Lower lobe of right lung (tissue), 2 donors: Measurements from ENCODE around the gene ADGRG1. TPM values are rescaled to one million over a fixed set of nuclear protein-coding genes. Genes with fewer than 3 reads are reported as not detected.

Source experiments
- ATAC-seq, 2 donors: fragments of 200-7000 bp; cut with Tn5 transposase; one replicate each; pipeline ENCODE4 v1.9.1; 2020 to 2022; ENCODE audit warnings: mild to moderate bottlenecking in 2 of 2, moderate library complexity in 2 of 2
- DNase-seq: peaks from one replicate; pipeline ENCODE4 v3.0.0-alpha.2; 2020
- H3K27ac ChIP-seq: fragments of 200-600 bp; one replicate; pipeline ENCODE4 v1.8.0; 2022
- H3K27me3 ChIP-seq: fragments of 200-600 bp; one replicate; pipeline ENCODE4 v1.8.0; 2022; ENCODE audit warnings: low read depth
- H3K36me3 ChIP-seq: fragments of 200-600 bp; one replicate; pipeline ENCODE4 v1.8.0; 2022; ENCODE audit warnings: mild to moderate bottlenecking
- H3K4me1 ChIP-seq: fragments of 200-600 bp; one replicate; pipeline ENCODE4 v1.8.0; 2022
- H3K4me3 ChIP-seq: fragments of 200-600 bp; one replicate; pipeline ENCODE4 v1.8.0; 2022; ENCODE audit warnings: mild to moderate bottlenecking
- H3K9me3 ChIP-seq: fragments of 200-600 bp; one replicate; pipeline ENCODE4 v1.8.0; 2022
- intact Hi-C: fragments of 100-400 bp; cut with DNase I; formaldehyde crosslinking; loops from one replicate; pipeline ENCODE4 v1.11.0; 2022
- total RNA-seq: library from RNA; stranded (reverse); fragmentation: NEBNext Ultra II Directional; extraction: Animal tissue kit (Norgen Biotek cat#: 25700); gene quantifications from one replicate; pipeline ENCODE4 v1.2.1, GENCODE V29; 2021
- TF ChIP-seq, protein P1 (sequence below): fragments of 200-600 bp; IDR thresholded peaks from one replicate; pipeline ENCODE4 v1.8.0; 2022; ENCODE audit warnings: antibody characterized with exemption, mild to moderate bottlenecking
- donor health status: DM: no; HTN: yes; CAD: no; lungs with severe emphysema.

Gene ADGRG1
- total RNA-seq, 1 donor from 2014 or later = 37.9 TPM

DNA sequence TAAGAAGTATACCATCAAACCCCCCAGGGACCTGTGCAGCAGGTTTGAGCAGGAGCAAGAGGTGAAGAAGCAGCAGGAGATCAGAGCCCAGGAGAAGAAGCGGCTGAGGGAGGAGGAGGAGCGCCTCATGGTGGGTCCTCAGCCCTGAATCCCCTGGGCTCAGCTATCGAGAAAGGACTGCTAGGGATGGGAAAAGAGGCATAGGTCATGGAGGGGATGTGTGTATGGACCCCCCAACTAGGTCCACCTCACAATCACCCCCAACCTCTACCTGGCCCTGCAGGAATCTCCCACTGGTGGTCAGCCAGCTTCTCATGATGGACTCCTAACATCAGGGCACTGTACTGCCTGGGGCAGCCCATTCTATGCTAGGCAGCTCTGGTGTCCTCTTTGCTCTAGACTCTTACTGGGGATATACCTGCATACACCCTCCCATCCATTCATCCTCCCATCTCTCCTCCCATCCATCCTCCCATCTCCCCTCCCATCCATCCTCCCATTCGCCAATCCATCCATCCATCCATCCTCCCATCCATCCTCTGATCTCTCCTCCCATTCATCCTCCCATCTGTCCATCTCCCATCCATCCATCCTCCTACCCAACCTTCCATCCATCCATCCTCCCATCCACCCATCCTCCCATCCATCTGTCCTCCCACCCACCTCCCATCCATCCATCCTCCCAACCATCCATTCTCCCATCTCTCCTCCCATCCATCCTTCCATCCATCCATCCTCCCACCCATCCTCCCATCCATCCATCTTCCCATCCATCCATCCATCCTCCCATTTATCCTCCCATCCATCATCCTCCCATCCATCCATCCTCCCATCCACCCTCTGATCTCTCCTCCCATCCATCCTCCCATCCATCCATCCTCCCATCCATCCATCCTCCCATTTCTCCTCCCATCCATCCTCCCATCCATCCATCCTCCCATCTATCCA, 76.7 kb downstream of the ADGRG1 start:
- intact Hi-C loops = no loop called here
- Histone ChIP-seq H3K36me3 (no peaks in the 10 kb centered on the region), H3K4me1 (no peaks in the 10 kb centered on the region), H3K9me3 (no peaks in the 10 kb centered on the region), H3K4me3 (no peak overlapping the region), H3K27me3 (no peaks in the 10 kb centered on the region), H3K27ac (no peak overlapping the region)
- ATAC-seq = no peak
- DNase-seq = no peak
- TF ChIP-seq, protein P1, sequence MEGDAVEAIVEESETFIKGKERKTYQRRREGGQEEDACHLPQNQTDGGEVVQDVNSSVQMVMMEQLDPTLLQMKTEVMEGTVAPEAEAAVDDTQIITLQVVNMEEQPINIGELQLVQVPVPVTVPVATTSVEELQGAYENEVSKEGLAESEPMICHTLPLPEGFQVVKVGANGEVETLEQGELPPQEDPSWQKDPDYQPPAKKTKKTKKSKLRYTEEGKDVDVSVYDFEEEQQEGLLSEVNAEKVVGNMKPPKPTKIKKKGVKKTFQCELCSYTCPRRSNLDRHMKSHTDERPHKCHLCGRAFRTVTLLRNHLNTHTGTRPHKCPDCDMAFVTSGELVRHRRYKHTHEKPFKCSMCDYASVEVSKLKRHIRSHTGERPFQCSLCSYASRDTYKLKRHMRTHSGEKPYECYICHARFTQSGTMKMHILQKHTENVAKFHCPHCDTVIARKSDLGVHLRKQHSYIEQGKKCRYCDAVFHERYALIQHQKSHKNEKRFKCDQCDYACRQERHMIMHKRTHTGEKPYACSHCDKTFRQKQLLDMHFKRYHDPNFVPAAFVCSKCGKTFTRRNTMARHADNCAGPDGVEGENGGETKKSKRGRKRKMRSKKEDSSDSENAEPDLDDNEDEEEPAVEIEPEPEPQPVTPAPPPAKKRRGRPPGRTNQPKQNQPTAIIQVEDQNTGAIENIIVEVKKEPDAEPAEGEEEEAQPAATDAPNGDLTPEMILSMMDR = no peak

GRCh38 chr16:57706717-57707116, 78.3 kb downstream of the ADGRG1 start:
- no peaks in the 10 kb centered on the region for H3K36me3 ChIP-seq
- no peak overlapping the region for H3K27ac ChIP-seq

DNA sequence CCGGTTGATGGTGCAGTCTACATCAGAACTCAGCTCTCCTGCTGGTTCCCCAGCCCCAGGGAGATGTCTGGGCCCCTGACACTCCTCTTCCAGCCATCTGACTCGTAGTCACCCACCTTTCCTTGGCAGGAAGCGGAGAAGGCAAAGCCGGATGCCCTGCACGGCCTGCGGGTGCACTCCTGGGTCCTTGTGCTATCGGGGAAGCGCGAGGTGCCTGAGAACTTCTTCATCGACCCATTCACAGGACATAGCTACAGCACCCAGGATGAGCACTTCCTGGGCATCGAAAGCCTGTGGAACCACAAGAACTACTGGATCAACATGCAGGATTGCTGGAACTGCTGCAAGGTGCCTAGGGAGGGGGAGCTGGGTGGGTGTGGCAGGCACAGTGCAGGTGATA, 78.9 kb downstream of the ADGRG1 start:
- intact Hi-C loops = no loop called here

More at GRCh38 chr16:57706717-57707116, 78.3 kb downstream of the ADGRG1 start:
- Histone ChIP-seq H3K9me3 (no peaks in the 10 kb centered on the region), H3K4me1 (no peaks in the 10 kb centered on the region), H3K27me3 (no peaks in the 10 kb centered on the region), H3K4me3 (no peak overlapping the region)
- TF ChIP-seq, protein P1 = no peak
- ATAC-seq = no peak
- intact Hi-C loops = no loop called here
- DNase-seq = no peak

DNA sequence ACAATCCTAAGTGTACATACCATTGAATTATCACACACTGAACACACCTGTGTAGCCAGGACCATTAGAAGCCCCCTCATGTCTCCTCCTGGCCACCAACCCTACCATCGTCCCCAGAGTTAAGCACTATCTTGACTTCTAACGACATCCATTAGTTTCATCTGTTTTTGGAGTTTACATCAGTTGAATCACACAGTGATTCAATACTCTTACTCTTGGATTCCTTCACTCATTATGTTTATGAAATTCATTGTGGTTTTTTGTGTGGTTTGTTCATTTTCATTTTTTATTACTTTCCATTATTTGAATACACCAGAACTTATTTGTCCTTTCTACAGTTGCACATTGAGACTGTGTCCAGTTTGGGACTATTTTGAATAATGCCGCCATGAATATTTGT, 79.7 kb downstream of the ADGRG1 start:
- DNase-seq (no peak), ATAC-seq (no peak)
- no peaks in the 10 kb centered on the region for H3K36me3 ChIP-seq
- no peaks in the 10 kb centered on the region for H3K9me3 ChIP-seq
- H3K4me3 ChIP-seq = no peak overlapping the region
- TF ChIP-seq, protein P1 = no peak
- no peaks in the 10 kb centered on the region for H3K27me3 ChIP-seq
- H3K4me1 ChIP-seq = no peaks in the 10 kb centered on the region
- intact Hi-C loops = no loop called here
- no peak overlapping the region for H3K27ac ChIP-seq

More for the DNA sequence above, 78.9 kb downstream of the ADGRG1 start:
- no peak for DNase-seq
- Histone ChIP-seq H3K27ac (no peak overlapping the region), H3K36me3 (no peaks in the 10 kb centered on the region), H3K4me1 (no peaks in the 10 kb centered on the region), H3K4me3 (no peak overlapping the region), H3K9me3 (no peaks in the 10 kb centered on the region), H3K27me3 (no peaks in the 10 kb centered on the region)
- TF ChIP-seq, protein P1 = no peak
- ATAC-seq = no peak

GRCh38 chr16:57709663-57710062, 81.2 kb downstream of the ADGRG1 start:
- TF ChIP-seq, protein P1 = no peak
- no peaks in the 10 kb centered on the region for H3K9me3 ChIP-seq
- H3K36me3 ChIP-seq = no peaks in the 10 kb centered on the region
- H3K4me1 ChIP-seq = no peaks in the 10 kb centered on the region
- H3K4me3 ChIP-seq = no peak overlapping the region
- no peak for ATAC-seq
- no peak for DNase-seq
- H3K27ac ChIP-seq = no peak overlapping the region
- peaks cover under 1% of the 10 kb centered on the region for H3K27me3 ChIP-seq
- intact Hi-C loops = no loop called here
